ENCODE measurements around the gene PTPRM.

Gene PTPRM

DNA sequence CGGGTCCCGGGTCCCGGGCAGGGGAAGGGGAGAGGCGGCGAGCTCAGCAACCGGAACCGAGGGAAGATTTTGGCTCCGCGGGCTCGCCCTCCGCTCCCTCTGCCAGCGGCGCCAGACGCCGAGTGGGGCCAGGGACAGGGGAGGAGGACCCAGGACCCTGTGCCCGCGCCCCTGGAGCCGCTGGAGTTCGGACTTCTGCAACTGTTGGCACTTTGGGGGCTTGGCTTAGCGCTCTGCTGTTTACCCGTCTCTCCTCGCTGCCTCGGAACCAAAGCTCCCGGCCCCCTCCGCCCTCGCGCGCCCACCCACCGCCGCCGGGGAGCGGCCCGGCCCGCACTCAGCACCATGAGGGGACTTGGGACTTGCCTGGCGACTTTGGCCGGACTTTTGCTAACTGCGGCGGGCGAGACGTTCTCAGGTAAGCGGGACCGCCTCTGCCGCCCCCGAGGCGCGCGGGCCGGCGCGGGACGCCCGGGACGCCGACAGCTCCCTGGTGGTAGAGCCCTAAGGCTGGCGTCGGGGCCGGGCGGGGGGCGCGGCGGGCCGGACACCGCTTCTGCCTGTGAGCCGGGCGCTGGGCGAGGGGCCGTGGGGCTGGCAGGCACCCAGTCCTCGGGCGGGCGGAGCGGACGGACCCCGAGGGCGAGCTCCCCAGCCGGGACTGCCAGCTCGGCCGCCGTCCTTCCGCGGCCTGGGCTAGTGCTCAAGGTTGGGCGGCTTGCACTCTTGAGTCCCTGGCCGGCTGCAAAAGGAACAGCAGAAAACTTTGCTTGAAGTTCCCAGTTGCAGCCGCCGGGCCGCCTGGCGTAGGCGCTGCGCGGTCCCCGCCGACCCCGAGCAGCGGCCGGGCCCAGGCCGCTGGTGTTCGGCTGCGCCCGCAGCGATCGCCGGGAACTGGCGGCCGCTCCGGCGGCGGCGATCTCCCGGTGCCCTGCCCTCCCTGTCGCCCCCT is 634 bp downstream of the PTPRM start:
- DNase-seq (ENCODE audit: low read depth in 2 of 2), result no peak

DNA sequence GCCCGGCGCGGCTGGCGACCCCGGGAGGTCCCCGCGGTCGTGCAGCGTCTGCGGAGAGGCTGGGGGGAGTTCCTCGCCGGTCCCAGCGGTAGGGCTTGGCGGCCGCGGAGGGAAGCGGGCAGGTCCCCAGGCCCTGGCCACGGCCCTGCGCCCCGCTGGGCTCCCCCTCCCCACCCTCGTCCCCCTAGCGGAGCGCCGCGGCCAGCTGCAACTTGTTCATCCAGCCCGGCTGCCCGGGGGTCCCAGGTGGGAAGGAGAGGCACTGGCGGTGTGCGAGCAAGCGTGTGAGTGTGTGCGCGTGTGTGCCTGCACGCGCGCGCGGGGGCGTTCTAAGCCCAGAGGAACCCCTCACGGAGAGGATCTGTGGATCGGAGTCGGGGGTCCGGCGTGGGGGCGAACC is 1.3 kb downstream of the PTPRM start:
- no peak for DNase-seq (ENCODE audit: low read depth in 2 of 2)

DNA sequence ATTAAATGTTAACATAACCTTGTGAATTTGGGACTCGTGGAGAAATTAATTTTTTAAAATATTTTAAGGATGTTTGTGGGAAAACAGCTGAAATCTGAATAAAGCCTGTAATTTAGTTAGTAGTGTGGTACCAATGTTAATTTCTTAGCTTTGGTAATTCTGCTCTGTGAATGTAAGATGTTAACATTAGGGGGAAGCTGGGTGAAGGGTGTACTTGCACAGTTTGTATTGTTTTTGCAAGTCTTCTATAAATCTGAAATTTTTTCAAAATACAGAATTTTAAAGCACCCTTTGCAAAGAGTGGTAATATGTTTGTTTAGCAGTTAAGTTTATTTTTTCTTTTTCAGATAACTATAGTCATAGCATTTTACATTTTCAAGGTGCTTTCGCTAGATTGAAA is 4.5 kb downstream of the PTPRM start:
- no peak for DNase-seq (ENCODE audit: low read depth in 2 of 2)

DNA sequence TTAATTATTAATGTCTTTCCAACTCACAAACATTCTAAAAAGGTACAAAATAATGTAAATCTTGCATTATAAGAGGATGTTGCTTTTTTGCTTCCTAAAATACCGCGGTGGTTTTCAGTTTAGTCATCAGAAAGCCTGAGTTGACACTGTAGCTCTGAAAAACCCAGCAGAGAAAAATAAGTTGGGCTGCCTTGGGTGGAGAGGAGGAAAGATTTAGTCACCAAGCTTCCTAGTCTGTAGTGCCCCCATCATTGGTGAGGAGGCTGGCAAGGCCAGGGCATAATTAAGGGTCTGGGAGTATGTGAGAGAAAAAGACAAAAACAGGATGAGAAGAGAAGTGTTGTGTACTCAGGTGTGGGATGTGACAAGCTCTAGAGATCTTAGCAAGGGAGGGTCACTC is 5.7 kb downstream of the PTPRM start:
- no peak for DNase-seq (ENCODE audit: low read depth in 2 of 2)

DNA sequence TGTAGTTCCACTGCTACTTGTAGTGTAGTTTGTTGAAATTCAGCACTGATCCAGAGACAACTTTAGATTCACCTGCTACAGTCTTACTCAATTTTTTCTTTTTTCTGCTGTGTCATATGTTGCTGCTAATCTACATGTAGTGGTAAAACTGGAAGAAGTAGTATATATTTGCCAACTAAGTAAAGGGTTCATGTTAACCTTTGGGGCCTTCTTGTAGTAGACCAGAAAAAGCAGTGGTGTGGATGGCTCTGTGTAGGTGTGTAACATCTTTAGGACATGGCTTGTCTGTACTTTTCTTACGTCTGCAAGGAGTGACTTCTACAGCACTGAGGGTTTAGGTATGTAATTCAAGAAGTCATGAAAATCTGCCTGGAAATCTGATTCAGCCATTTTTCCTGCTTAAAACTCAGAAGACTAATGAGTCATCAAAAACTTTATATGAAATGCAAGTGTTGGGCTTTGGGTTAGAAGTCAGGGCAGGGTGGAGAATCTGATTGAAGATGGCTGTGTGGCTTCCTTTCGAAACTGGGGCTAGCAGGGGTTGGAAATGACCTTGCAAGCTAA is 8.4 kb downstream of the PTPRM start:
- DNase-seq (ENCODE audit: low read depth in 2 of 2), result no peak

DNA sequence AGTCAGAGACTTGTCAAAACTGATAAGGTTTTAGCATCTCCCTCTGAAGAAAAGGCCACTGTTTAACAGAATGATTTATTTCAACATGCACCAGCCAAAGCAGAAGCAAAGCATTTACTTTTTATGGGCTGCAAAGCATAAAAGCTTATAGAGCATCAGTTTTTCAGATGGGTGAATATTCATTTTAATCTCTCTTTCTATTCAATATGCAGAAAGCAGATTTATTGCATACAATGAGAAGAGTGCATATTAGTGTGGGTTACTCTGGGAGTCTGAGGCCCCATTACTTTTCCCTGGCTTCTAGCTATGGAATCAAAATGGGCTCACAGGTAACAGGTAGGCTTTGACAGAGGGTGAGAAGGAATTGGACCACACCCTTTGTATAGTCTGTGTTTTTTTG is 9.0 kb downstream of the PTPRM start:
- no peak for DNase-seq (ENCODE audit: low read depth in 2 of 2)

DNA sequence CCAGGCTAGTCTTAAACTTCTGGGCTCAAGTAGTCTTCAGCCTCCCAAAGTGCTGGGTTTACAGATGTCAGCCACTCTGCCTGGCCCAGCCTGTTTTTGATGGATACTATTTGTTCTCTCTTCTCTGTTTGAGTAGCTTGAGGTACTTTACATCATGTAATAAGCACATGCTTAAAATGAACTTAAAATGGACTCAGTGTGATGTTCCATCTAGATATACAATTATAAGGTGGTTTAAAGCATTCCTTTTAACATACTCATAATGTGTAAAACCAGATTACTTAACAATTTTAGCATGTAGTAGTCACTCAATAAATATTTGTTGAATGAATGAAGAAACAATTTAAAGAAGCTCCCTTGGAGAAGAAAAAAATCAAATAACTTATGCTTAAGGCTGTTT is 9.6 kb downstream of the PTPRM start:
- peak in 1 of 2 experiments; percentile 54 for DNase-seq (ENCODE audit: low read depth in 2 of 2)

DNA sequence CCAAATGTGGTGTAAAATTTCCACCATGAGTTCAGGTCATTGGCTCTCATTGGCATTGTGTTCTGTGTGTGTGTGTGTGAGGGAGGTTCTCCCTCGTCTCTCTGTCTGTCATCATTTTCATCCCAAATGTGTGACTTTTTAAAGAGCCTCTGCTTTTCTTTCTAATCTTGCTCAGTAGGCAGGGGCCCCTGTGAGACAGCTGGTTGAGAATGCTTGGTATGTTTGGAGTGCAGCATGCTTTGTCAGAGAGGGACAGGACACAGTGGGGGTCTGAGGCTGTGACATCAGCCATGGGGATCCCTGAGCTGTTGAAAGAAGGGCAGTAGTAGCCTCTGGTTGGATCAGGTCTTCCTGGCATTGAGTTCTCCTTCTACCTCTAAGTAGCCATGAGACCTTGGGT is 10.6 kb downstream of the PTPRM start:
- peak in 1 of 2 experiments; percentile 57 for DNase-seq (ENCODE audit: low read depth in 2 of 2)

DNA sequence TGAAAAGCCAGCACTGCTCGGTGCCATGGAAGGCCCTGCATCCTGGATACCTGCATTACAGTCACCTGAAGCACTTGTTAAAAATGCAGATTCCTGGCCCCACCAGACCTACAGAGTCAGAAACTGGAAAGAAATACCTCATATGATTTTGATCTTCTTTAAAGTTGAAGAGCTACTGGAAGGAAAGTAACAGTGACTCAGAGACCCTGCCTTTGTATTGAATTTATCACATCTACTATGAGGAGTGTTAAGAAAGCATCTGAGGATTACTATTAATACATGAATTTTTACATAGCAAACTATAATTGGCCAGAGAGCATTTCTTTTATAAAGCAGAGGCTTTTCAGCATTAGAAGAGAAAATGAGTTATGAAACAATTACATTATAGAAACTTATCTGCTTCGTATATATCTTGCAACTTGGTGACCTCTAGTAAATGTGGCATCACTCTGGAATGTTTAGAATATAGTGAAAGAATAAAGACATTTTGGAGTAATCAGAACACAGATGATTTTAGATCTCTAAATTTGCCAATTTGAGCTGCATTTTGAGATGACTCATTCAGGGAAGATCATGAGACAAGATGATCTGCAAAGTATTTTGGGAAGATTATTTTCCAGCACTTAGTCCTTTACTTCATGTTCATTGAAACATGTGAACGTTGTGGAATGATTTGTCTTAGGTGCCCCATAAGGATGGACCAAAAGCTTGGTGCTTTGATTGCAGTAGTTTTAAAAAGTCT is 12.2 kb downstream of the PTPRM start:
- DNase-seq (ENCODE audit: low read depth in 2 of 2), result no peak

DNA sequence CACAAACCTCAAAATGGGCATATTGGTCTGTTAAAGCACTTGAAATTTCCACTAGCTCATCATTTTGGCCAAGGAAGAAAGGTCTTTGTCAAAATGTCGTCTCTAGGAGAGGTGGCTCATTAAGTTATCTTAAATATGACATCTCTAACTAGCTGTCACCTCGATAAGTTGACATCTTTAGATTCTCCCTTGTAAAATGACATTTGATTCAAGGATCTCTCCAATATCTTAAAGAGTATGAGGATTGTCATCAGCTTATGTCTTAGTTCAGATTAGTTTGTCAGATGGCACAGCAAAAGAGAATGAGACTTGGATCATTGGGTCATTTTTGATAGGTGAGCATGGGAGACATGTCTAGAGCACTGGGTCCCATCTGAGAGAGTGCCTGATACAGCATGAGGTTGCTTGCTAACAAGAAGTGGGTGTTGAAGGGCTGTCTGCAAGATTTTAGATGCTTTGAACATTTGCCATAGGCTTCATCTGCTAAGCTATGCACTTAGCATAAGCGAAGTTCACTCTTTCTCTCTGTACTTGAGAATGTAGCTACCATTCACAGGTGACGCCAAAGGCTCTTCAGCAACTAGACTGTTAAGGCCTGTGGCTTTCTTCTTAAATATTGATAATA is 12.9 kb downstream of the PTPRM start:
- no peak for DNase-seq (ENCODE audit: low read depth in 2 of 2)

DNA sequence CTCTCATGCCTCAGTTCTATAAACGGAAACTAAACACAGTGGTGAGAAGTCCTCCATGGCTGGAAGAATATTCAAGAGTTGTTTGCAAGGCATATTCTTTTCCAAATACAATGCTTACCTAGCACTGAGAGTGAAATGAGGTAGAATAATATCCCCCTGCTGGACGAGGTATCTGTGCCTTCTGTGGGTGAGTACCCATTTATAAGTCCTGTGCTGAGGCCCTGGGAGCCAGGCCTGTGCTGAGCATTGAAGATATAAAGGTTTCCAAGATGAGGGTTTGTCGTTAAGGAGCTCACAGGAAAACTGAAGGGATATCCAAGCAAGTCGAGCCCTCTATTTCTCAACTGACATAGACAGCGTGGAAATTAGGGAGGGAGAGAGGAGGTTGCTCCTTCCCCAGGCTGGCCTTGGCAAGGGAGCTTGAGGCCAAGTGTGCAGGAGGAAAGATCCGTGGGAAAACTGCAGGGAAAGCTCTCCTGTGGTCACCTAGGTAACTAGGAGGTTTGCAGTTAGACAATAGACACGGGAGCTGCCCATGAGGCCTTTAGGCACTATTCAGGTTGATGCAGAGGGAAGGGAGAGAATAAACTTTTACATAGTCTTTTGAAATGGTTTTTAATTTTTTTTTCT is 17.6 kb downstream of the PTPRM start:
- DNase-seq (ENCODE audit: low read depth in 2 of 2), result no peak

DNA sequence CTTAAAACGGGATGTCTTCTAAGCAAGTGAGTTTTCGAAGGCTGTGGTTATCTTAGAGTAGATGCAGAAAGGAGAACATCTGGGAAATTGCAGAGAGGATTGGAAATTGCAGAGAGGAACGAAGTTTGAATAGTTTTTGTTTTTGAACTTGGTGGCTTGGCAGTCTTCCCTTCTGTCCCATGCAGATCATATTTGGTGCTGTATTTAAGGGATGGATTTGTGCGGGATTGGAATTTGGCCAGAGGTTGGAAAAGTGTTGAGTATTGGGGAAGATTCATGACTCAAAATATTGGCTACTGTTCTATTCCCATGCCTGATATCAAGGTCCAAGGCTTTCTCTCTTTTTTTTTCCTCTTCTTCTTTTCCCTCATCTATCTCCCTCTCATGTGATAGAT is 18.2 kb downstream of the PTPRM start:
- DNase-seq (ENCODE audit: low read depth in 2 of 2), result peak; percentile 72 to 74

DNA sequence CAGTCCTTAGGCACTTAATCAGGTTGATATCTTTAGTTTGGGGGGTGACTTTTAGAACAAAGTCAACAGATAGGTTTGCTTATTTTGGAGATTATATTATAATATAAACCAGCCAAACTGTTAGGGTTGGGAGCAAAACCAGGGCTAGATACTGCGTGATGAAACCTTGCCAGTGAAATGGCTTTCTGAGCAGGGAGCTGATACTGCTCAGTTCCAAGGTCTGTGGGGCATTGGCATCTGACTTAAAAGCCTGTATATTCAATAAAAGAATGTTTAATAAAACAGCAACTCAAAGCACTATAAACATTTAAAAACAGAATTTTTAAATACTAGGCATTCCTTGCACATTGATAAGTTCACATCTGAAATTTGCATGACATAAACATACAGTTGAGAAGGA is 19.3 kb downstream of the PTPRM start:
- no peak for DNase-seq (ENCODE audit: low read depth in 2 of 2)

DNA sequence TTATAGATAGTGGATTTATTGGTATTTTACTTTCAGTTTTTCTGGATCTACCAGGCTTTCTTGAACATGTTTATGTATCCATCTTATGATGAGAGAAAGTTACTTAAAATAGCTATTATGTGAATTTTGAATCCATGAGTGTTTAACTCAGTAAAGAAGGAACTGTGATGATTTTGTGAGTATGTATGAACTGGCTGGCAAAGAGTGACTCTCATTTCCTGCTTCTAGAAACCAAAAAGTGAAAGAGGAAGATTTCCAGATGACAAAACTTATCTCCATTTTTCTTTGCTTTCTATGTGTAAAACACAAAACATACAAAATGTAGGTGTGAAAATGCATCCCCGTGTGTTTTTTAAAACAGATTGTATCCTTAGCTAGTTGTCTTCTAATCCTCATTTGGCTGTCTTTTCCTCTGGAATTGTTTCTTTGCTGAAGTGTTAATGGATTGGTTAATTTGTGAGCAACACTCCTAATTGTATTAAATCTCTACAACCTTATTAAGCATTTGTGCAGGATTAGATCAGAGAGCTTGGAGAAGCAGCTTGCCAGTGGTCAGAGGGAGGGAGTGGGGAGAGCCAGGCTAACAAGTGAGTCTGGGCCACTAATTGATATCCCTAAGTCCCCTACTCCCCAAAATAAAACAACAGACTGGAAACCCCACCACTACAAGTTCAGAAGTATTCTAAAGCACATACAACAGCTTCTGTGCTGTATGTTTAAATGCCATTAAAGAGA is 23.9 kb downstream of the PTPRM start:
- DNase-seq (ENCODE audit: low read depth in 2 of 2), result no peak

DNA sequence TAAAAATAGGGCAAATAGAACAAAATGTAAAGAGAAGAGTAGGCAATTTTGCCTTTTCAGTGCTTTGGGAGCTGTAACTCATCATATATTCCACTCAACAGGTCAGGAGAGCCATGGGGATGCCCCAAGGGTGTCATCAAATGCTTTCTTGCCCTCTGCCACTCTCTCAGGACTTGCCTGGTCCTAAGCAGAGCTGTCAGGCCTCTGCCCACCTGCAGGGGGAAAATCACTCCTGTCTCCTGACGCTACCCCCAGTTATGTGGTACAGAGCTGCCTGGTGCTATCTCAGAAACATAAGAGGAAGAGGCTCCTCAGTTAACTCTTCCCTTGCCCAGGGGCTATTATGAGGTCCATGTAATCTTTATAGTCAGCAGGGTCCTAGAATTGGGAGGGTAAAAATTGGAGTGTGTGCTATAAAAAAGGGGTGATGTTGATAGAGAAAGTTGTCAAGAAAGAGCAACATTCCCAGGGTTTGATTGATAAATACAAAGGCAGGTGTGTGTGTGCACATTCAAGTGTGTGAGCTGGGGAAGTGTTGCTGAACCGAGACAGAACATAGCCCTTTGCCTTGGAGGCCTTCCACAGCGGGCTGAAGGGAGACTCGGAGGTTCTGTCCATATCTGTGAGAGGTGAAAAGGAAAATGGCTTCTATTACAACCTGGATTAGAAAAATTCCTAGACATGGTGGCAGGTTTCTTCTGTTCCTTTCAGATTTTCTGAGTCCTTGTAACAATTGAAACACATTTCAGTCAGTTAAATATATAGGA is 25.4 kb downstream of the PTPRM start:
- no peak for DNase-seq (ENCODE audit: low read depth in 2 of 2)

DNA sequence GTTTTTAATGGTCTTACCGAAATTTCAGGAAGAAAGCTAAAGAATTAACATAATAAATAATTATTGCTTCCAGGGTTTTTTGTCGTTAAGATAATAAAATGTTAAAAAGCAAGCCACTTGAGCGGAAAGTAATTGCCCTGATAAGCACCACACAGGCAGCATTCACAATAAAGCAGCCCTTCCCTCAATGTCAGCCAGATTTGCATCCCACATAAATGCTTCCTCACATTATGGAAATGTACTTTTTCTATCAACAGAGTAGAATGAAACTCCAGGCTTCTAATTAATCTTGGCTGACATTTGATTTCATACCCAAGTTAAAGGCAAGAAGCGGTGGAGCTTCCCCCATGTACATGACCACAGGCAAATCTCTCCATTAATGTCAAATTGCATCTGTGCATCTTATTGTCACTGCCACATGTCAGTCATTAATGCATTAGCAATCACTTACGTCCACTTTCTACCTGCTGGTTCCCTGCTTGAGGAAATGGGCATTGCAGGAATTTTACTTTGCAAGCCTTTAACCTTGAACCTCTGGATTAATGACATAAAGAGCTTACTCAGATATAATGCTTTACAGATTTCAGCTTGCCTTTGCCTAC is 26.2 kb downstream of the PTPRM start:
- no peak for DNase-seq (ENCODE audit: low read depth in 2 of 2)

DNA sequence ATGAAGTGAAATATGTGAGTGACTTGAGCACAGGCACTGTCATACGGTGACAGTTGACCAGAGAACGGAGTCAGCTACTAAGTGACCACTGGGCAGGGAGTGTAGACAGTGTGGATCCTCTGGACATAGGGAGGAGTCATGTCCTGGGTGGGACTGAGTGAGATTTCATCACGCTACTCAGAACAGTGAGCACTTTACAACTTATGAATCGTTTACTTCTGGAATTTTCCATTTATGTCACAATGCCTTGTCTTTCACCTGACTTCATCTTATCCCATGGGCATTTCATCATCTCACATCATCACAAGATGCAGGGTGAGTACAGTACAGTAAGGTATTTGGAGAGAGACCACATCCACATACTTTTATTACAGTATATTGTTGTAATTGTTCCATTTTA is 29.0 kb downstream of the PTPRM start:
- DNase-seq (ENCODE audit: low read depth in 2 of 2), result no peak

DNA sequence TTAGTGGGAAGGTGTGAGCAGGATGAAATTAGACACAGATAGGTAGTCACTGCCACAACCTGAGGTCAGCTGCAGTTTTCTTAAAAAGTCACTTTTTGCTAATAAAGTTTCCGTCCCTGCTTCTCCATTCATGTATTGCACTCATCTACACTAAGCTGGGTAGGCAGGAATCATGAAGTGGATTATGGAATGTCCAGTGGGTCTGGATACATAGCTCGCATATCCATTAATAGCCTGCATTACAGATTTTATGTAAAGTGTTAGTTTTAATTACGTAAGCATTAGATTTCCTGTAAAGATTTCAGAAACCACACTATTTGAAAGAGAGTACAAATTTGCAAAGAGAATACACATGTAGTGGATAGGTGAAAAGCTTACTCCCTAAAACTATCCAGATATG is 30.4 kb downstream of the PTPRM start:
- no peak for DNase-seq (ENCODE audit: low read depth in 2 of 2)

DNA sequence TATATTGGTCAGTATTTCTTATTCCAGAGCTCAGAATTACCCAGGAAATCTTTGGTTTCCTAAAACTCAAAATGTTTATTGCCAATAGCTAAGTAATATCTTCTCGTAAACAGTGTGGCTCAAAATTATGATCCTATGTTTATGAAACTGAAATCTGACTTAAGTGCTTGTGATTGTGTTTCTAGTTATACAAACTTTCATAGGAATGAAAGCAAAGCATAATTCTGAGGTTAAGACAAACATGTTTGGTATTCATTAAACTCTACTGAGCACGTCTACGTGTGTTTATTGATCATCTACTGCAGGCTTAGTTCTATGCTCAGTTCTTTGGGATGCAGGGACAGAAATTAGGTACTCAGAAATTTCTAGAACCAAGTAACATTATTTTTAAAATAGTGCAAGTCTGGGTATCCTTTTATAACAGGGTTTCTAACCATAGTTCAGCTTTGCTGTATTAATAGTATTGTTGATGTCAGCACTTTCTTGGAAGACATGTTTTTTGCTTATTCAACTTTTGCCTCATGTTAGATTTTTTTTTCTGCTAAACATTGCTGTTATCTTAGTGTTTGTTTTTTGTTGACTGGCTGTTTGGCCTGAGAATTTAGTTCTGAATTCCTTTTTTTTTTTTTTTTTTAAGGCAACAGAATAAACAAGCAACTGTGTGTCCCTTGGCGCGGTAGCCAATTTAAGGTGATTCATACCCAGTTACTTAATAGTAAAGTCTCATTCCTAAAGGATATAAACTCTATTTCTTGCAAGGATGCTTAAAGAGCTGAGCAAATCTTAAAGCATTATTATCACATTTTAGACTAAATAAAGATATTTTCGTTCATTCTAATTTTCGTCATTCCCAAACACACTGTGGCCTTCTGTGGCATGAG is 31.3 kb downstream of the PTPRM start:
- no peak for DNase-seq (ENCODE audit: low read depth in 2 of 2)
